Measurements from ENCODE around the gene JAGN1.

The JAGN1 gene

GRCh38 chr3:9942934-9943690 lies 52.7 kb downstream of the JAGN1 start:
- TF ChIP-seq, protein P1, sequence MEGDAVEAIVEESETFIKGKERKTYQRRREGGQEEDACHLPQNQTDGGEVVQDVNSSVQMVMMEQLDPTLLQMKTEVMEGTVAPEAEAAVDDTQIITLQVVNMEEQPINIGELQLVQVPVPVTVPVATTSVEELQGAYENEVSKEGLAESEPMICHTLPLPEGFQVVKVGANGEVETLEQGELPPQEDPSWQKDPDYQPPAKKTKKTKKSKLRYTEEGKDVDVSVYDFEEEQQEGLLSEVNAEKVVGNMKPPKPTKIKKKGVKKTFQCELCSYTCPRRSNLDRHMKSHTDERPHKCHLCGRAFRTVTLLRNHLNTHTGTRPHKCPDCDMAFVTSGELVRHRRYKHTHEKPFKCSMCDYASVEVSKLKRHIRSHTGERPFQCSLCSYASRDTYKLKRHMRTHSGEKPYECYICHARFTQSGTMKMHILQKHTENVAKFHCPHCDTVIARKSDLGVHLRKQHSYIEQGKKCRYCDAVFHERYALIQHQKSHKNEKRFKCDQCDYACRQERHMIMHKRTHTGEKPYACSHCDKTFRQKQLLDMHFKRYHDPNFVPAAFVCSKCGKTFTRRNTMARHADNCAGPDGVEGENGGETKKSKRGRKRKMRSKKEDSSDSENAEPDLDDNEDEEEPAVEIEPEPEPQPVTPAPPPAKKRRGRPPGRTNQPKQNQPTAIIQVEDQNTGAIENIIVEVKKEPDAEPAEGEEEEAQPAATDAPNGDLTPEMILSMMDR (IDR thresholded peaks at IDR 0.05; ENCODE audit: low read depth, low read length): no peak
- DNase-seq (ENCODE audit: extremely low read depth, low read depth): no peak
